BLaER1 (cell line): ENCODE results near the gene TAP1.
A peak's percentile ranks its signal among the peaks of the same experiment; 100 is the strongest.

Experiments used
- H3K27ac ChIP-seq: shearing (Covaris generic); formaldehyde crosslinking; 2 replicates; pipeline ENCODE4 v1.8.1; 2022
- H3K27me3 ChIP-seq: shearing (Covaris generic); formaldehyde crosslinking; 2 replicates; pipeline ENCODE4 v1.8.1; 2022
- H3K36me3 ChIP-seq: shearing (Covaris generic); formaldehyde crosslinking; 2 replicates; pipeline ENCODE4 v1.8.1; 2022
- H3K4me1 ChIP-seq: shearing (Covaris generic); formaldehyde crosslinking; 2 replicates; pipeline ENCODE4 v1.8.1; 2022
- H3K4me2 ChIP-seq: shearing (Covaris generic); formaldehyde crosslinking; 2 replicates; pipeline ENCODE4 v1.8.1; 2022
- H3K4me3 ChIP-seq: shearing (Covaris generic); formaldehyde crosslinking; 2 replicates; pipeline ENCODE4 v1.8.1; 2022
- H3K9ac ChIP-seq: shearing (Covaris generic); formaldehyde crosslinking; 2 replicates; pipeline ENCODE4 v1.8.1; 2022
- H3K9me3 ChIP-seq: shearing (Covaris generic); formaldehyde crosslinking; 2 replicates; pipeline ENCODE4 v1.8.1; 2022
- H4K20me1 ChIP-seq: shearing (Covaris generic); formaldehyde crosslinking; 2 replicates; pipeline ENCODE4 v1.8.1; 2022
- Cebpa-rat ChIP-seq: shearing (Covaris generic); IDR thresholded peaks from 2 replicates; pipeline ENCODE4 v1.8.1; 2022

The TAP1 gene

GRCh38 chr6:32842021-32842650 is 11.4 kb downstream of the TAP1 start:
- peak overlapping the region; percentile 83 for H3K4me3 ChIP-seq
- H3K36me3 ChIP-seq: peaks cover 33% of the 10 kb centered on the region
- peak overlapping the region; percentile 94 for H3K4me2 ChIP-seq
- H3K4me1 ChIP-seq: peaks cover 75% of the 10 kb centered on the region
- TF ChIP-seq Cebpa-rat: no peak
- no peaks in the 10 kb centered on the region for H3K9me3 ChIP-seq
- H4K20me1 ChIP-seq: no peaks in the 10 kb centered on the region
- H3K27ac ChIP-seq: peak overlapping the region; percentile 97; the same call in 1 of the 2 replicates
- peak overlapping the region; percentile 92 for H3K9ac ChIP-seq
- H3K27me3 ChIP-seq: no peaks in the 10 kb centered on the region

DNA sequence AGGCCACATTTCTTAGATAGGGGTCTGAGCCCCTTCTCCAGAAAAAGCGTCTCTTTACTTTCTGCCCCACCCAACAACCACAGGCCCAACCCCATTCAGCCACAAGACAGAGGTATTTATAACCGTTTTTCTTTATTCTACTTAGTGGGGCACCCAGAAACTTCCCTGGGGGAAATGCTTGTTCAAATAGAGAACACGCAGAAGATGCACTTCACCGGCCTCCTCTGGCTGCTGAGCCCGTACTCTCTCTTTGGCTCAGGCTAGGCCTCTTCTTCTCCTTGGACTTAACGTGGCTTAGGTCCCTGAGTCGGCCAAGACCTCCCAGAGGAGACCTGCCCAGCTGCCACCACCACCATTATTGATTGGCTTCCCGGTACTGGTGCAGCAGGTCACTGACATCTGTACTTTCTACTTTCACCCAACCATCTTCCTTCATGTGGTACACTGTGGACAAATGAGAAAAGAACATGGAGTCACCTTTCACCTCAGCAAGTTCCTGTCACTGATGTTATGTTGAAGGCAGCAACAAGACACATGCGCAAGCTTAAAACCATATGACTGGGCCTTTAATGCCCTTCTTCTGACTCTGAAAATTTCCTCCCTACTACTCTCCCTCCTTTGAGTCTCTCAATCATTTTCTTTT is 12.8 kb downstream of the TAP1 start:
- no peaks in the 10 kb centered on the region for H3K9me3 ChIP-seq
- no peaks in the 10 kb centered on the region for H3K27me3 ChIP-seq
- peak overlapping the region; percentile 49 for H3K27ac ChIP-seq
- no peaks in the 10 kb centered on the region for H4K20me1 ChIP-seq
- no peak for TF ChIP-seq Cebpa-rat
- H3K4me2 ChIP-seq: peak overlapping the region; percentile 94
- H3K4me1 ChIP-seq: peaks cover 75% of the 10 kb centered on the region
- H3K9ac ChIP-seq: peak overlapping the region; percentile 36; the same call in 1 of the 2 replicates
- H3K4me3 ChIP-seq: no peak overlapping the region
- peaks cover 23% of the 10 kb centered on the region for H3K36me3 ChIP-seq

- H3K9ac ChIP-seq: no peak overlapping the region
- no peaks in the 10 kb centered on the region for H3K27me3 ChIP-seq
- H3K36me3 ChIP-seq: peaks cover 37% of the 10 kb centered on the region
- no peak overlapping the region for H3K4me3 ChIP-seq
- H3K4me2 ChIP-seq: peak overlapping the region; percentile 94
- no peak overlapping the region for H3K27ac ChIP-seq
- no peaks in the 10 kb centered on the region for H3K9me3 ChIP-seq
- no peak for TF ChIP-seq Cebpa-rat
- H4K20me1 ChIP-seq: no peaks in the 10 kb centered on the region
- H3K4me1 ChIP-seq: peaks cover 68% of the 10 kb centered on the region
Measured at GRCh38 chr6:32839356-32839755, 14.1 kb downstream of the TAP1 start.

DNA sequence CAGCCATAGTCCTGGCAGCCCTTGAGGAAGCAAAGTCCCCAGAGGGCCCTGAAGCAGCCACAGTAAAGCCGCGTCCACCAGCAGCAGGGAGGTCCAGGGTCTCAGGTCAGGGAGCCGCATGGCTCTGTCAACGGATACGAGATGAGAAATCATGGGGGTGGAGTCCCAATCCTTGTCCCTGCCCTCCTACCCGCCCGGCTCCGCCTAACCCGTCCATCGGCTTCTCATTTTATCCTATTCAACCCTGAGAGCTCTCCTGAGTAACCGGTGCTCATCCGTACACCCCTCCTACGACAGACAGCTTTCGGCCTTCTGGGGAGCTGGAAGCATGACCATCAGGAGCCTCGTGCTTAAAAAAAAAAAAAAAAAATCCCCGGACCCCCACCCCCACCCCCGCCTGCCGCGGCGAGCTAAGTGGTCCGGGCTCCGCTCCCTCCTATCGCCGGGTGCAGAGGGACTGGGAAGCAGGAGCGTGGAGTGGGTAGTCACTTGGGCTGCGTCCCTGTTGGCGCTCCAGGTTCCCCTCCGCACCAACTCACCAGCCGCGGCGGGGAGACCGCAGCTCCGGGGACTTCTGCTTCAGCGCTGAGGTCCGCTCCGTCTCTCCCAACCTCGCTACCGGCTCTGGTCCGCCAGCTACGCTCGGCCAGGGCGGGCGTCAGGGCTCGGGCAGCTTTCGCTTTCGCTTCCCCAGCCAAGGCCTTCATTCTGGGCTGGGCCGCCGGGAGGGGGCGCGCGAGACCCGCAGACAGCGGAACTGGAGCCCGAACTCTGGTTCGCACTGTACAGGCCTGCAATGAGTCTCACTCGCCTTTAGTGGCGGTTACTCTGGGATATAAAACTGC is 15.2 kb downstream of the TAP1 start, which contains the start of gene TAP2:
Gene TAP2 (minus strand): TSS at position 626 of the 845 bp plus-strand sequence. CDS start 506 bp downstream, at position 120.
- Histone ChIP-seq H3K36me3 (peaks cover 47% of the 10 kb centered on the region), H3K27ac (peak within 1 kb of the TSS; percentile 89), H3K9ac (peak within 1 kb of the TSS; percentile 88), H3K4me1 (peaks cover 68% of the 10 kb centered on the region), H3K27me3 (no peaks in the 10 kb centered on the region), H4K20me1 (no peaks in the 10 kb centered on the region), H3K4me2 (peak within 1 kb of the TSS; percentile 99), H3K9me3 (no peaks in the 10 kb centered on the region), H3K4me3 (peak within 1 kb of the TSS; percentile 77)
- no peak for TF ChIP-seq Cebpa-rat

DNA sequence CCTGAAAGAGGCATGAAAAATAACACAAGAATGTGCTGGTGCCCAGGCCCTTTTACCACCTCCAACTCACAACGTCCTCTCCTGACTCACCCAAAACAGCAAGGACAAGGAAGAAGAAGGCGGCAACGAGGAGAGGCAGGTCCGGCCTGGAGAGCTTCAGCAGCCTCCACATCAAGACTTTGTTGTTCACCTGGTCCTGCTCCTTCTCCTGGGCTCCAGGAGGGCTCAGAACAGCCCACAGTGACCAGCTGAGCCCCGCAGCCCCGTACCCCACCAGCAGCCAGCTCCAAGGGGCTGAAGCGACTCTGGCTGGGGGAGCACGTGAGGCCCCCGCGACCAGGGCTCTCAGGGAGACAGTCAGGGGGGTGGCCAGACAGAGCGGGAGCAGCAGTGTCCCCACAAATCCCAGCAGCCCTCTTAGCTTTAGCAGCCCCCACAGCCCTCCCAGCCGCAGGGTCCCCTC is 15.8 kb downstream of the TAP1 start:
- H3K36me3 ChIP-seq: peaks cover 53% of the 10 kb centered on the region
- peak overlapping the region; percentile 99 for H3K4me2 ChIP-seq
- H4K20me1 ChIP-seq: no peaks in the 10 kb centered on the region
- peaks cover 62% of the 10 kb centered on the region for H3K4me1 ChIP-seq
- H3K27me3 ChIP-seq: no peaks in the 10 kb centered on the region
- peak overlapping the region; percentile 88 for H3K9ac ChIP-seq
- H3K4me3 ChIP-seq: peak overlapping the region; percentile 77
- TF ChIP-seq Cebpa-rat: no peak
- H3K27ac ChIP-seq: peak overlapping the region; percentile 89
- no peaks in the 10 kb centered on the region for H3K9me3 ChIP-seq

DNA sequence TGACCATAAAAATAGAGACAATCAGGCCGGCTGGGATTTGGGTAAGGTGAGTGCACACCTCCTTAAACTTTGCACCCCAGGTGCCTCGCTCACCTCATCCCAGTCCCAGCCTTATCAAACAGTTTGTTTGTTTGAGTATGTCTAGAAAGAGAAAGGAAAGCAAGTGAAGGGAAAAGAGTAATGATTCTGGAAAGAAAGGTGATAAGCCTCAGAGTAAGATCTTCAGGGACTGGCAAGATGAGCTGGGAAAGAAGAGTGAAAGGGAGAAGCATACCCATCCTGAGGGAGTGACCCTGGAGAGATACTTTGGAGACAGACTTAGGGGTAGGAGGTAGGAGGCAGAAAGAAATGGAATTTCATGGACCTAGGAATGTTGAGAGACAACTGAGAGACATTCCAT is 16.6 kb downstream of the TAP1 start:
- no peaks in the 10 kb centered on the region for H3K9me3 ChIP-seq
- H3K4me1 ChIP-seq: peaks cover 54% of the 10 kb centered on the region
- H3K27me3 ChIP-seq: no peaks in the 10 kb centered on the region
- H3K9ac ChIP-seq: no peak overlapping the region
- TF ChIP-seq Cebpa-rat: no peak
- H3K27ac ChIP-seq: no peak overlapping the region
- H3K36me3 ChIP-seq: peaks cover 53% of the 10 kb centered on the region
- no peak overlapping the region for H3K4me3 ChIP-seq
- no peaks in the 10 kb centered on the region; the same call in 1 of the 2 replicates for H4K20me1 ChIP-seq
- peak overlapping the region; percentile 99 for H3K4me2 ChIP-seq

DNA sequence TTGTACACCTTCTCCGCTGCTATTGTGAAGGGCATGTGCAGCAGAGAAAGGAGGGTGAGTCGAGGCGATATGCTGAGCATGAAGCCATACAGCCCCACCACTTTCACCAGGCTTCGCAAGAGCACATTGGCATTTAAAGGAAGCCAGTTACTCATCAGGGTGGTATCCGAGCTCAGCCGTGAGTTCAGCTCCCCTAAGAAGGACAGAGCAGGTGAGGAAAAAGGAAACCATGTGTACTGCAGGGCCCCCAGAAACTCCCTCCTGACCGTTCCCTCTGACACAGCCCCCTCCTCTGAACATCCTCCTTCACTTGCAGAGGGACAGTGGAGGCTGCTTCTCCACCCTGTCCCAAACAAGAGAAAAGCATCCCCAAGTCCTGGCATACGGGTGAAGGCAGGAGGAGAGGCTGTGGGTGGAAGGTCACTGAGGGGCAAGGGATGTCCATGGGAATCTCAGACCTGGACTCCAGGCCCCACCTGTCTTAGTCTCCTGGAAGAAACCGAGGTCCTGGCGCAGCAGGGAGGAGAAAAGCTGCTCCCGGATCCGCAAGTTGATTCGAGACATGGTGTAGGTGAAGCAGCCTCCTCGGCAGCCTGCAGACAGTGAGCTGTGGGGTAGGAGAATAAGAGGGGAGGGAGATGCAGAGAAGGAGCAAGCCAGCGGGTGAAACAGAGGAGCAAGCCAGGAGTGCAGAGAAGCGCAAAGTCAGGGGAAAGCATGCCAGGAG is 18.2 kb downstream of the TAP1 start:
- Histone ChIP-seq H4K20me1 (no peaks in the 10 kb centered on the region; the same call in 1 of the 2 replicates), H3K9me3 (no peaks in the 10 kb centered on the region), H3K36me3 (peaks cover 55% of the 10 kb centered on the region), H3K9ac (no peak overlapping the region), H3K4me3 (no peak overlapping the region), H3K27ac (no peak overlapping the region), H3K4me1 (peaks cover 38% of the 10 kb centered on the region), H3K27me3 (no peaks in the 10 kb centered on the region), H3K4me2 (no peak overlapping the region)
- TF ChIP-seq Cebpa-rat: no peak

GRCh38 chr6:32833664-32834063 is 19.8 kb downstream of the TAP1 start:
- no peak overlapping the region for H3K9ac ChIP-seq
- no peaks in the 10 kb centered on the region for H3K27me3 ChIP-seq
- peaks cover 72% of the 10 kb centered on the region for H3K36me3 ChIP-seq
- H3K4me2 ChIP-seq: no peak overlapping the region
- H4K20me1 ChIP-seq: peaks cover 6% of the 10 kb centered on the region; the same call in 1 of the 2 replicates
- H3K4me3 ChIP-seq: no peak overlapping the region
- no peak for TF ChIP-seq Cebpa-rat
- peaks cover 23% of the 10 kb centered on the region for H3K4me1 ChIP-seq
- H3K27ac ChIP-seq: no peak overlapping the region
- no peaks in the 10 kb centered on the region for H3K9me3 ChIP-seq

DNA sequence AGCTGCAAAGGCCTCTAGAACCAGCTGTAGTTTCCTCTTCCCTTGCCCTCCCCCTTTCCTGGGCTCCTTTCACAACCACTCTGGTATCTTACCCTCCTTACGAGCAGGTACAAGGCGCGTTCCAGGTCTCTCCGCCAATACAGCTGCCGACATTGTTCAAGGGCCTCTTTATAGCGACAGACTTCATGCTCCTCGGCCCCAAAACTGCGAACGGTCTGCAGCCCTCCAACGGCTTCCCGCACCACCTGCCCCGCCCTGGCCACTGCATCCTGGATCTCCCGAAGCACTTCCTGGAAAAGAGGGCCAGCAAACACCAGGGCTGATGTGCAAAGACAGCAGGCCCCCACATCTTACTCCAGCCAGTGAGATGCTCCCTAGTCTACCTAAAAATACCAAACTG is 21.0 kb downstream of the TAP1 start:
- Histone ChIP-seq H3K4me3 (no peak overlapping the region), H3K4me2 (no peak overlapping the region), H3K4me1 (peaks cover 18% of the 10 kb centered on the region), H3K27ac (no peak overlapping the region), H3K9ac (no peak overlapping the region), H3K9me3 (no peaks in the 10 kb centered on the region), H4K20me1 (peaks cover 6% of the 10 kb centered on the region; the same call in 1 of the 2 replicates), H3K36me3 (peaks cover 81% of the 10 kb centered on the region), H3K27me3 (no peaks in the 10 kb centered on the region)
- no peak for TF ChIP-seq Cebpa-rat
